Activated naive CD8-positive, alpha-beta T cell treated with anti-CD3 and anti-CD28 coated beads, Interleukin-2, amount 50 U/mL, for 24 hours (primary cell): ENCODE measurements around the gene RNU4-1.
"Not testable (repeated sequence)": the region's sequence is repeated elsewhere in the genome, so short reads cannot be mapped to it uniquely, and the experiment has no call there.

ENCODE experiments used
- ATAC-seq: fragments of 150-1000 bp; cut with Tn5 transposase; one replicate; pipeline ENCODE4 v1.10.0; 2021
- DNase-seq: peaks from one replicate; pipeline ENCODE4 v3.0.0; 2021
- H3K27ac Mint-ChIP-seq: one replicate; pipeline ENCODE4 v1.8.0; 2021; ENCODE audit warnings: mild to moderate bottlenecking, mixed read lengths
- H3K27me3 Mint-ChIP-seq: one replicate; pipeline ENCODE4 v1.8.0; 2021; ENCODE audit warnings: mixed read lengths
- H3K36me3 Mint-ChIP-seq: one replicate; pipeline ENCODE4 v1.8.0; 2021; ENCODE audit warnings: low read depth, mixed read lengths
- H3K4me1 Mint-ChIP-seq: one replicate; pipeline ENCODE4 v1.8.0; 2021; ENCODE audit warnings: mixed read lengths
- H3K4me3 Mint-ChIP-seq: one replicate; pipeline ENCODE4 v1.8.0; 2021; ENCODE audit warnings: mild to moderate bottlenecking, moderate library complexity, mixed read lengths
- H3K9me3 Mint-ChIP-seq: one replicate; pipeline ENCODE4 v1.8.0; 2021; ENCODE audit warnings: mixed read lengths

Gene RNU4-1

GRCh38 chr12:120292661-120293531, at the start of gene RNU4-1:
TSS of gene RNU4-1 (minus strand) at chr12:120293237.
- ATAC-seq: peak; percentile 72
- no peaks in the 10 kb centered on the region for H3K27me3 Mint-ChIP-seq
- no peak within 1 kb of the TSS for H3K4me3 Mint-ChIP-seq
- H3K9me3 Mint-ChIP-seq: no peaks in the 10 kb centered on the region
- DNase-seq: peak; percentile 76
- peaks cover 7% of the 10 kb centered on the region for H3K4me1 Mint-ChIP-seq
- no peak within 1 kb of the TSS for H3K27ac Mint-ChIP-seq
- no peaks in the 10 kb centered on the region for H3K36me3 Mint-ChIP-seq

- H3K36me3 Mint-ChIP-seq: peaks cover 7% of the 10 kb centered on the region
- H3K27me3 Mint-ChIP-seq: peaks cover 2% of the 10 kb centered on the region
- H3K4me1 Mint-ChIP-seq: no peaks in the 10 kb centered on the region
- no peak overlapping the region for H3K27ac Mint-ChIP-seq
- DNase-seq (no peak), ATAC-seq (no peak)
- peaks cover 12% of the 10 kb centered on the region for H3K9me3 Mint-ChIP-seq
- H3K4me3 Mint-ChIP-seq: no peak overlapping the region
These were observed 49.4 kb upstream of the RNU4-1 start for GRCh38 chr12:120342175-120343038.

DNA sequence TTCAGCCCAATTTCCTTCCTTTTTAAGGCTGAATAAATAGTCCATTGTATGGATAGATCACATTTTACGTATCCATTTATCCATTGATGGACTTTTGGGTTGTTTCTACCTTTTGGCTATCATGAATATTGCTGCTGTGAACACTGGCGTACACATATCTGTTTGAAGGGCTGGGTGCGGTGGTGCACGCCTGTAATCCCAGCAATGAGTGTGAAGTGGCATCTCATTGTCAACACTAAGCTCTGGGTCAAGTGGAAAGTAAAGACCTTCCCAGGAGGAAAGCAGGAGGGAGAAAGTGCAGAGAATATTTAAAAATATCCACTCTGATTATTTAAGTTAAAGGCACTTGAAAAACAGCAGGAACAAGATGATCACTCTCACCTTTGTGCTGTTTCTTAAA, 46.2 kb upstream of the RNU4-1 start:
- peaks cover 2% of the 10 kb centered on the region for H3K27me3 Mint-ChIP-seq
- DNase-seq: no peak
- H3K4me3 Mint-ChIP-seq: no peak overlapping the region
- peaks cover 24% of the 10 kb centered on the region for H3K9me3 Mint-ChIP-seq
- H3K27ac Mint-ChIP-seq: no peak overlapping the region
- ATAC-seq: no peak
- no peaks in the 10 kb centered on the region for H3K4me1 Mint-ChIP-seq
- H3K36me3 Mint-ChIP-seq: peaks cover 7% of the 10 kb centered on the region

GRCh38 chr12:120337730-120338129, 44.7 kb upstream of the RNU4-1 start:
- Mint-ChIP-seq H3K27me3 (peaks cover 2% of the 10 kb centered on the region), H3K4me3 (no peak overlapping the region), H3K9me3 (peaks cover 24% of the 10 kb centered on the region), H3K4me1 (no peaks in the 10 kb centered on the region), H3K27ac (no peak overlapping the region), H3K36me3 (peaks cover 7% of the 10 kb centered on the region)
- no peak for DNase-seq
- ATAC-seq: no peak

DNA sequence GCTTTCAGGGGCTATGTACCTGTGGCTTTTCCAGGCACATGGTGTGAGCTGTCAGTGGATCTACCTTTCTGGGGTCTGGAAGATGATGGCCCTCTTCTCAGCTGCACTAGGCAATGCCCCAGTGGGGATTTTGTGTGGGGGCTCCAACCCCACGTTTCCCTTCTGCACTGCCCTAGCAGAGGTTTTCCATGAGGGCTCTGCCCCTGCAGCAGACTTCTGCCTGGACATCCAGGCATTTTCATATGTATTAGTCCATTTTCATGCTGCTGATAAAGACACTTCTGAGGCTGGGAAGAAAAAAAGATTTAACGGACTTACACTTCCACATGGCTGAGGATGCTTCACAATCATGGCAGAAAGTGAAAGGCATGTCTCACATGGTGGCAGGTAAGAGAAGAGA, 43.4 kb upstream of the RNU4-1 start:
- H3K27ac Mint-ChIP-seq, H3K4me1 Mint-ChIP-seq, DNase-seq, ATAC-seq, H3K36me3 Mint-ChIP-seq, H3K4me3 Mint-ChIP-seq, H3K27me3 Mint-ChIP-seq: not testable (repeated sequence)
- peaks cover 24% of the 10 kb centered on the region for H3K9me3 Mint-ChIP-seq

- not testable (repeated sequence) for H3K27ac Mint-ChIP-seq, ATAC-seq, H3K36me3 Mint-ChIP-seq, H3K27me3 Mint-ChIP-seq, H3K4me1 Mint-ChIP-seq, H3K4me3 Mint-ChIP-seq
- peak; percentile 56 for DNase-seq
- peaks cover 24% of the 10 kb centered on the region for H3K9me3 Mint-ChIP-seq
These were observed 42.4 kb upstream of the RNU4-1 start for GRCh38 chr12:120335447-120335846.

DNA sequence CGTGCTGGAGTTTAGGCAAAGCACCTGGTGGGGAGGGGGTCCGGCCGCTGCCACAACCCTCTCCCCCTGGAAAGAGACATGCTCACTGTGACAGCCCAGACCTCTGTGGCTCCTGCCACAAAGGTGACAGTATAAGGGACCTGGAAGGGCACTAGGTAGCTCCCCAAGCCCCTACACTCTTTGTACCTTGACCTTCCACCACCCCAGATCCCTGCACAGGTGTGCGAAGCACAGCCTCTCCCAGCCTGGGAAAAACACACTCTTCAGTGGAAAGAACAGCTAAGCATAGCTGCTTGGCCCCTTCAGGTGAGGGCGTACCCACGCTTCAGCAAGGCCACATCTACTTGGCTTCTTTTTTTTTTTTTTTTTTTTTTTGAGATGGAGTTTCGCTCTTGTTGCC, 39.5 kb upstream of the RNU4-1 start:
- Mint-ChIP-seq H3K4me1 (no peaks in the 10 kb centered on the region), H3K9me3 (peaks cover 13% of the 10 kb centered on the region), H3K4me3 (no peak overlapping the region), H3K36me3 (peaks cover 1% of the 10 kb centered on the region), H3K27me3 (peaks cover 2% of the 10 kb centered on the region), H3K27ac (no peak overlapping the region)
- ATAC-seq: no peak
- no peak for DNase-seq

- no peak for DNase-seq
- Mint-ChIP-seq H3K27ac (no peak overlapping the region), H3K36me3 (no peaks in the 10 kb centered on the region), H3K4me3 (no peak overlapping the region), H3K9me3 (peaks cover 10% of the 10 kb centered on the region), H3K4me1 (no peaks in the 10 kb centered on the region), H3K27me3 (peaks cover 2% of the 10 kb centered on the region)
- ATAC-seq: no peak
These were observed 39.0 kb upstream of the RNU4-1 start for GRCh38 chr12:120332041-120332440.

DNA sequence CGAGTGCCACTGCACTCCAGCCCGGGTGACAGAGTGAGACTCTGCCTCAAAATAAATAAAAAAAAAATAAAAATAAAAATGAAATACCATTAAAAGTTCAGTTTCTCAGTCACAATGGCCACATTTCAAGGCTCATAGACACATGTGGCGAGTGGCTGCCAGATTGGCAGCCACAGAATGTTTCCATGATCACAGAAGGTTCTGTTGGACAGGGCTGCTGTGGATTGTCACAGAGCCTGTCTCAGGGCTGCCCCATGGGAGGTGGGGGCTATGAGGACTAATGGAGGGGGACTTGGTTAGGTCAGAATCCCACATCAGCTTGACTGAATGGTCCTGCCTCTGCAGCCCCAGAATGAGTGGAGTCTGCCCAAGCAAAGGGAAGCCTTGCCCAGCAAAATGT, 38.4 kb upstream of the RNU4-1 start:
- H3K27me3 Mint-ChIP-seq: peaks cover 2% of the 10 kb centered on the region
- H3K9me3 Mint-ChIP-seq: peaks cover 6% of the 10 kb centered on the region
- DNase-seq: no peak

DNA sequence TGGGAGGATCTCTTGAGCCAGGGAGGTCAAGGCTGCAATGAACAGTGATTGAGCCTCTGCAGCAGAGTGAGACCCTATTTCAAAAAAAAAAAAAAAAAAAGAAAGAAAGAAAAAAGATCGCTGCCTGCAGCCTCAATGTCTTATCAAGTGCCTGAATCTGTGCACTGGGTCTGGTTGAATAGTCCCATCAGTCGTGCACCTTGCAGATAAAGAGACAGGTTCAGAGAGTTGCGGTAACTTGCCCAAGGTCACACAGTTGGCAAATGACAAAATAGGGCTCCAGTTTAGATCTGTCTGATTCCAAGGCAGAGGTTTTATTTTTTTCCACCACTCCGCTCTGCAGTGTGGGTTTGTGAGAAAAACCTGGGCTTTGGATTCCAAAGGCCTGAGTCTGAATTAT, 35.2 kb upstream of the RNU4-1 start:
- Mint-ChIP-seq H3K9me3 (no peaks in the 10 kb centered on the region), H3K4me1 (peaks cover 6% of the 10 kb centered on the region), H3K4me3 (no peak overlapping the region), H3K27ac (no peak overlapping the region), H3K27me3 (peaks cover 2% of the 10 kb centered on the region), H3K36me3 (no peaks in the 10 kb centered on the region)
- no peak for ATAC-seq
- DNase-seq: no peak

More for the DNA sequence above, 38.4 kb upstream of the RNU4-1 start:
- Mint-ChIP-seq H3K36me3 (no peaks in the 10 kb centered on the region), H3K4me1 (no peaks in the 10 kb centered on the region), H3K4me3 (no peak overlapping the region), H3K27ac (no peak overlapping the region)
- no peak for ATAC-seq

DNA sequence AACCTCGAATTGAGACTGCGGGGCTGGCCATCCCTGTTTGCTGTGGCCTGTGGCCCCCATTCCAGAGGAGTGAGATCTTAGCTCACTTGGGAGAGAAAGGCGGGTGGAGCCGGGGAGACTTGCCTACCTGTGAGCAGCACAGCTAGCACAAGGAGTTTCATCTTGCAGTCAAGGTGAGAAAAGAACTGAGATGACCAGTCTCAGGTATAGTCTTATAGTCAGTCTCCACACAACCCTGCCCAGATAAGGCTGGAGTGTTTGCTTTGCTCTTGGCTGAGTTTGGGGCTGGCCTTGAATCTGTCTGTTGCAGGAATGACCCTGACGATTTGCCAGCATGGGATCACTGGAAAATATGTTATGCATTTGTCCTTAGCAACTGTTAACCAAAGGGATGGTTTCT, 34.6 kb upstream of the RNU4-1 start, which contains the start of gene PLA2G1B:
TSS of gene PLA2G1B (minus strand) at position 187 of the 400 bp plus-strand sequence. CDS start at position 161, 26 bp downstream.
- DNase-seq (no peak), ATAC-seq (no peak)
- H3K27ac Mint-ChIP-seq: no peak within 1 kb of the TSS
- H3K27me3 Mint-ChIP-seq: peaks cover 2% of the 10 kb centered on the region
- peaks cover 6% of the 10 kb centered on the region for H3K4me1 Mint-ChIP-seq
- no peaks in the 10 kb centered on the region for H3K9me3 Mint-ChIP-seq
- no peaks in the 10 kb centered on the region for H3K36me3 Mint-ChIP-seq
- no peak within 1 kb of the TSS for H3K4me3 Mint-ChIP-seq

DNA sequence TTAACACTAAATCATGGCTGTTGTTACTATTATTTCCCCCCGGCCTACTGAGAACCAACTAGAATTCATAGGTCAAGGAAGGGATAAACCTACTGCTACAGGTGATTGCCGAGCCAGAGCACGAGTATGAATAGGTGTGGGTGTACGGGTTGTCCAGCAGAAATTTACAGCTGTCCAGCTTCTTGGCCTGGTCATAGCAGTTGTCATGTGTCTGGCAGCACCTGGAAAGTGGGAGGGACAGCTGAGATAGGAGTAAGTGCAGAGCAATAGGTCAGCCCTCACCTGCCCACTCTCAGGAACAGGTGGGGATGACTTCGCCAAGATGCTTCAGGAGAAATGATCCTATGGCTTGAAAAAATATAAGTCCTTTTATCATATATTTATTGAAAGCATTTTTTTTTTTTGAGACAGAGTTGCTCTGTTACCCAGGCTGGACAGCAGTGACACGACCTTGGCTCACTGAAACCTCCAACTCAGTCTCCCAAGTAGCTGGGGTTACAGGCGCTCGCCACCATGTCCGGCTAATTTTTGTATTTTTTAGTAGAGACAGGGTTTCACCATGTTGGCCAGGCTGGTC, 31.9 kb upstream of the RNU4-1 start:
- DNase-seq (no peak), ATAC-seq (no peak)
- Mint-ChIP-seq H3K4me1 (peaks cover 6% of the 10 kb centered on the region), H3K27me3 (no peaks in the 10 kb centered on the region), H3K27ac (no peak overlapping the region), H3K4me3 (peak overlapping the region; percentile 82), H3K36me3 (no peaks in the 10 kb centered on the region), H3K9me3 (no peaks in the 10 kb centered on the region)

DNA sequence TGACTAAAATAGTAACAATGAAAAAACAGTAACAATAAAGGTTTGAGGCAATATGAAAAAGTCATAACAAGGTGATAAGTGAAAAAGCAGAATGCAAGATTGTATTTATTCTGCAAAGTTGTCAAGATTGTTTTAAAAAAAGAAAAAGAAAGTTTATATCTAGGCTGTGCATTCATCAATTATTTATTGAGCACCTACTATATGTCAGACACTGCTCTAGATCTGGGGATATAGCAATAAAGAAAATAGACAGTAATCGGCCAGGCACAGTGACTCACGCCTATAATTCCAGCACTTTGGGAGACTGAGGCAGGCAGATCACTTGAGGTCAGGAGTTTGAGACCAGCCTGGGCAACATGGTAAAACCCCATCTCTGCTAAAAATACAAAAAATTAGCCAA, 30.7 kb upstream of the RNU4-1 start:
- DNase-seq: no peak
- peaks cover 6% of the 10 kb centered on the region for H3K4me1 Mint-ChIP-seq
- H3K9me3 Mint-ChIP-seq: no peaks in the 10 kb centered on the region
- no peak overlapping the region for H3K27ac Mint-ChIP-seq
- no peaks in the 10 kb centered on the region for H3K36me3 Mint-ChIP-seq
- no peaks in the 10 kb centered on the region for H3K27me3 Mint-ChIP-seq
- H3K4me3 Mint-ChIP-seq: no peak overlapping the region
- ATAC-seq: no peak

DNA sequence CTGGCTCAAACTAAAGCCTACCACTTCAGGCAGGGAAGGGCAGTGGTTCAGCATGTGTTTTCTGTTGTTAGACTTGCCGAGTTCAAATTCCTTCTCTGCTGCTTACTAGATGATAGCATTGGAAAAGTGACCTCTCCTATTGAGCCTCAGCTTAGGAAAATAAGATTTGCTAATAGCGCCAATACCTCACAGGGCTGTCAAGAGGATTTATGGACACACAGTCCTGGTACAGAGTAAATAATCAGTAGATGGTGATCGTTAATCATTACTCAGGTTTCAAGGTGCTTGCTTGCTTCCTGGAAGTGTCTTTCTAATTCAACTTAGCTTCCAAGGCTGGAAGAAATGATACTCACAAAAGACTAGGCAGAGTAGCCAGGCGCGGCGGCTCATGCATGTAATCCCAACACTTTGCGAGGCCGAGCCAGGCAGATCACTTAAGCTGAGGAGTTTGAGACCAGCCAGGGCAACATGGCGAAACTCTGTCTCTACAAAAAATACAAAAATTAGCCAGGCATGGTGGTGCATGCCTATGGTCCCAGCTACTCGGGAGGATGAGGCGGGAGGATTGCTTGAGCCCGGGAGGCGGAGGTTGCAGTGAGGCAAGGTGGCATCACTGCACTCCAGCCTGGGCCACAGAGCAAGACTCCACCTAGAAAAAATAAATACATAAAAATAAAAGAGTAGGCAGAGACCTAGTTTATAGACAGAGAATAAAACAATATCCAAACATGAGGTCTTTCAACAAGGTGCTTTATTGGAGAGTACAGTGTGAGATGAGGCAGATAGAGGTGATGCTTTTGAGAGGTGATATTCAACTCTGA, 28.6 kb upstream of the RNU4-1 start:
- H3K36me3 Mint-ChIP-seq: peaks cover 4% of the 10 kb centered on the region
- no peak overlapping the region for H3K4me3 Mint-ChIP-seq
- DNase-seq: no peak
- peaks cover 3% of the 10 kb centered on the region for H3K27me3 Mint-ChIP-seq
- no peak for ATAC-seq
- peaks cover 19% of the 10 kb centered on the region for H3K4me1 Mint-ChIP-seq
- H3K9me3 Mint-ChIP-seq: no peaks in the 10 kb centered on the region
- H3K27ac Mint-ChIP-seq: no peak overlapping the region
